NK-92 (cell line): Measurements from ENCODE around the gene PBX1.

Experiments
- DNase-seq: peaks from one replicate; lab custom pipeline; 2025; ENCODE audit not compliant: unreplicated experiment; lab: John Stamatoyannopoulos, UW

Gene PBX1

DNA sequence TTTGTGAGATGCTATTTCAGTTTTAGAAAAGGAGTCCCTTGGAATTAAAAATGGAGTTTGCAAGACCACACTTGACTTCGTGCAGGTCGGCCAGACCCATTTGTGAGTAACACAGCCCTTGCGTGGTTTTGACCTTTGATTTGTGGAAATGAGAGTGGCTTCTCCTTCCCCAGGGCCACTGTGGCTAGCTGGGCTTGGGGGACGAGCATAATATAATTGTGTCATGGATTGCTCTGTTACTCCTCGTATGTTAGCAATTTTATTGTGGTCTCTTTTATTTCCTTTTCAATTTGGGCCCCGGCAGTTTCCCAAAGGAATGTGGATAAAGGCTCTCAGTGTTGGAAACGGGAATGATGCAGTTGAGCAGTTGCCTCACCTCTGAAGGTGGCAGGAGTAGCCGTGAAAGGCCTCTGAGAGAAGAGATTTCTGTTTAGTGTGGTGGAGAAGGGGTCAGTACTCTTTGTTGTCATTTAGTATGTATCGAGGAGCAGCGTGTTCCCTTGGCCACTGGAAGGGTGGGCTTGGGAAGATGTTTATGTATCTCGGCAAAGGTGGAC lies 194.6 kb downstream of the PBX1 start:
- no peak for DNase-seq

DNA sequence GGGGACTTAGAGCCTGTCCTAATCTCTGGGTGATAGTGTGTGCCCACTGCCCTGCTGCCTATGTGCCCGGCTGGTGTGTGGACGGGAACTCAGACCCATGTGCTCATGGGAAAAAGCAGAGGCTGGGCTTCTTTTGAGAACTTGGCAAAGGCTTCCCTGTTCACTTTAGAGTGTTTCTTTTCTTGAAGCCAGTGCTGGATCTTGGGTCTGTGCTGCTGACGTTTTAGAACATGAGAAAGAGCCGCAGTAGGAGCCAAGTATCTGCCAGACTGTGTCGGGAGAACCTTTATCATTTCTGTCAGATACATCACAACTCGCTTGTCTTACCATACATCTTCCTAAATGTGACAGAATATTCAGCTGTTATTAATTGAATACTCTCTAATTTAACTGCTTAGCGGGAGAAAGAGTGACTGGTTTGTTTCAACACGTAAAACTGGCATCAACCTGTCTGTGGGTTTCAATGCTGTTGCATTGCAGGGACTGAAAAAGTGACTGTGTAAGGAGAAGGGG lies 195.2 kb downstream of the PBX1 start:
- no peak for DNase-seq

DNA sequence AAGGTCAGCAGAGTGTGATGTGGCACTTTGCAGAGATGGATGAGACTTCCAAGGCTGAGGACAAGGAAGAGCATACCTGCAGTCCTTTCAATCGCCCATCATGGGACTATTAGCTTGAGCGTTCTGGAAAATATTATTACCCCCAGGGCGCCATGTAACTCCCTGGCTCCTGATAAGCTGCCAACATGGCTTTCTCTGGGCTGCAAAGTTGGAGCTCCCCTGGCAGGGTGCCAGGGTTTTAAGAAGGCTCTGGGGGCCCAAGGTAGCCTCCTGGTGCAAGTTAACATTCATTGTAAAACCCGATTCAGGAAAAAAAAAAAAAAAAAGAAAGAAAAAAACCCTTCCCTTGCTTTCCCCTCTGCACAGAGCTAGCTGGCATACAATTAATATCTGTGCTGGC lies 196.7 kb downstream of the PBX1 start:
- no peak for DNase-seq

DNA sequence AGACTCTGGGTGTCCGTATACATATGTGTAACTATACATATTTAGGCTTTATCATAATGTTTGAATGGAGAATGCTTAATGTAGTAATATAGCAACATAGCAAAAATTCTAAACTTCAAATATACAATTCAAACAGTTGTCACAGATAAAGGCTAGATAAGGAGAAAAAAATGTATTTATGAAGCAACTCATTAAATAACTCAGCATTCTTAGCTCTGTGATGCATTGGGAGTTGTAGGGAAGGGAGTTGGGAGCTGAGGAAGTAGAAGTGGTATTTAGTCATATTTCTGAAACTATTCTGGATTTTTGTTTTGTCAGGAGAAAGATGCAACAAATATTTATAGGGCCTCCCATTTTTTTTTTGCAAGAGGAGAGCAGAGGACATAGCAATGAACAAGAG lies 197.8 kb downstream of the PBX1 start:
- no peak for DNase-seq

DNA sequence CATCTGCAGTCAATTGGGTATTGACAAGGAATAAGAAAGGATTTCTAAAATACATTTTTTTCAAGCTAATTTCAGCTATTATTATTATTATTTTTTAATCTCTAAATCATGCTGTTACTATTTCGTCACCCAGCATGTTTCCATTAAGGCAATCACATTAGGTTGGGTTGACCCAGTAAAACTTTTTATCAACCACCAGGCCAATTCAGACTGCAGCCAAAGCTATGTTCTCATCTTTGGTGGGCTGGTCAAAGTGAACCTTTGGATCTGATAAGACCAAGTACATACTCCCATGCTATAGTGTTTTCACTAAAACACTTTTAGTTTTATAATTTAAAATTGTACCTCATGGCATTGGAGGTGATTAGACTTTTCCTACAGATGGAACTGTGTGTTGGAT lies 198.6 kb downstream of the PBX1 start:
- DNase-seq: no peak

DNA sequence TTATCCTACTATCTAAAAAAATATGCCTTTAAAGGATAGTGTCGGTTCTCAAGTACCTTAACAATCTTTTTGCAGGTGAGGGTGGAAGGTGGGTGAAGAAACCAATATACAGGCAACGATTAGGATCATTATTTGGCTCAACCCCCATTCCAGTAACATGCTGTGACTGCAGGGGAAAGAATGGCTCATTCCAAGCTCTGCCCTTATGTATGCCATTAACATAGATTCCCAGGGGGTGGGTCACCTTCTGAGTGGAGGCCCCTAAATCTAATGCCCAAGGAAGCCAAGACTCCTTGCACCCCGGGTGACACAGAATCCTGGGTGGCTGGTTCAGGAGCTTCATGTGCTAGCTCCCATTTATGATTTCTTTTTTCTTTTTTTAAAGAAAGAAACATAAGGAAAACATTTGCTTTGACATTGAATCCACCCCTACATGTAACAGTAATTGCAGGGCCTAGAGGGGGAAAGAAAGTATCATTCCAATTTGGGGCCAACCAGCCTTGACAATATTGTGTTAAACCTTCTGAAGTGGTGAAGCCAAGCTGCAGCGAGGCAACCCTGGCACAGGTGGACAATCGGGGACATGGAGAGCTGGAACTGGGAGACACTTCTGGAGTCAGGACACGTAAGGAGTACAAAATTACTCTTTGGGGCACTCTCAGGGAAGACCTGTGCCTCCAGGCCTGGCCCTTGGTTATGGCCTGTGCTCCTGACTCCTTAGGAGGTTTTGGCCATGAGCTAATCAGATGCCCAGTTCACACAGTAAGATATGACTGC lies 200.3 kb downstream of the PBX1 start:
- DNase-seq: no peak

DNA sequence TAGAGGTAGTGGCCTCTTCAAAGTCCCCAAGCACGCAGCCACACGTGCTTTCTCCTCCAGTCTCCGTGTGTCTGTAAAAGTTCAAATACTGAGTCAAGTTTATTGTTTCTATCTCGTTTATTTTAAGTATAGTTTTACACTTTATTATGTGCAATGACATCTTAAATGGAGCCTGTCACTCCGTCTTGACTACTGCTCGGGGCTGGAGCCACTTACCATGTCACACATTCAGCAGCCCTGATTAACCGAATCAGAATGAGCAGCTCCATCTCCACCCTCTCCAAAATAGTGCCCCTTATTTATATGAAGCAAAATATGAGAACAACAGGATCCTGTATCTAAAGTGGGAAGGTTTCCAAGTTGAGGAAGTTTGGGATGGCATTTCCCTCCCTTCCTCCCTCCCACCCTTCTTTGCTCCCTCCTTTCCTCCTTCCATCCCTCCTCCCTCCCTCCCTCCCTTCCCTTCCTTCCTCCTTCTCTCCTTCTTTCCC lies 201.0 kb downstream of the PBX1 start:
- no peak for DNase-seq

GRCh38 chr1:164760569-164760968 lies 201.6 kb downstream of the PBX1 start:
- no peak for DNase-seq

DNA sequence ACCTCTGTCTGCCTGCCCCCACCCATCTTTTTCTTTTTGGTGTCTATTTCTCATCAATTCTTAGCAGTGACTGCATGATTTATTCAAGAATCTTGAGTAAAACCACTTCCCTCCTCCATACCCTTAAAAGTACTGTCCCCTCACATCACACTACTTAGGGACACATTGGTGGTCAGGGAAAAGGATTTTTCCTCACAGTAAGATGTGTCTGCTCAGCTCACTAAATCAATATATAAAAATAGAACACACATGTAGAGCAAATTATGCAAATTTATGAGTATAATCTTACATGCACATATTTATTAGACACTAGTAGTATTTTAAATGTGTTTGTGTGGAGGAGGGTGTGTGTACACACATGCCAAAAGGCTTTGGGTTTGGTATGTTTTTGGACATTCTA lies 202.0 kb downstream of the PBX1 start:
- no peak for DNase-seq

DNA sequence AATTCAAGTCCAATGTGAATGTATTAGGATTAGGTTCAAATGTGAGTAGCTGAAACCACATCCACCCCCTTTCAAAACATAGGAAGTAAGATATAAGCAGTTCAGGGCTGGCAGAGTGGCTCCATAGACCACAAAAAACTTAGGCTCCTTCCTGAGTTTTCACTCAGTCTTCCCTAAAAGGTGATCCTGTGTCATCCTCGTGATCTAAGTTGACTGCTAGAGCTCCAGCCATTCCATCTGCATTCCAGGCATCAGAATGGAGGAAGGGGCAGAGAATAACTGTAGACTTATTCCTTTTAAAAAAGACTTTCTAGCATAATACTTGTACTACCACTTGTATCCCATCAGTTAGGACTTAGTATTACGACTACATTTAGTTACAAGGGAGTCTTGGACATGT lies 204.1 kb downstream of the PBX1 start:
- no peak for DNase-seq

- no peak for DNase-seq
Observed at GRCh38 chr1:164764333-164764732, 205.3 kb downstream of the PBX1 start.

DNA sequence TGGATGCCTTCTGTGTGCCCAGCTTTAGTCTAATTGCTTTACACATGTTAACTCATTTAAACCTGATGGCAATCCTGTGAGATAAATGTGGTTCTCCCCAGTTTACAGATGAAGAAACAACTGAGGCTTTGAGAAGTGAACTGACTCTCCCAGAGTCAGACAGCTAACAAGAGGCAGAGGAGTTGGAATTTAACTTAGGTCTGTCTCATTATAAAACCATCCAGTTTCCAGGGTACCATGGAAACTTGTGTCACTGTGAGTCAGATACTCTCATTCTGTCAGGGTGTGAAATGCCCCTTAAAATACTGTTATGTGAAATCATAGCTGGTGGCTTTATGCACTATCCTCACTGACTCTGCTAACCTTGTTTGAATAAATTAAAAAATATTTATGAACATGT lies 206.6 kb downstream of the PBX1 start:
- DNase-seq: no peak

- DNase-seq: no peak
Observed at GRCh38 chr1:164765992-164766720, 207.2 kb downstream of the PBX1 start.

GRCh38 chr1:164767752-164768402 lies 208.9 kb downstream of the PBX1 start:
- DNase-seq: no peak

GRCh38 chr1:164768619-164769018 lies 209.6 kb downstream of the PBX1 start:
- DNase-seq: no peak

DNA sequence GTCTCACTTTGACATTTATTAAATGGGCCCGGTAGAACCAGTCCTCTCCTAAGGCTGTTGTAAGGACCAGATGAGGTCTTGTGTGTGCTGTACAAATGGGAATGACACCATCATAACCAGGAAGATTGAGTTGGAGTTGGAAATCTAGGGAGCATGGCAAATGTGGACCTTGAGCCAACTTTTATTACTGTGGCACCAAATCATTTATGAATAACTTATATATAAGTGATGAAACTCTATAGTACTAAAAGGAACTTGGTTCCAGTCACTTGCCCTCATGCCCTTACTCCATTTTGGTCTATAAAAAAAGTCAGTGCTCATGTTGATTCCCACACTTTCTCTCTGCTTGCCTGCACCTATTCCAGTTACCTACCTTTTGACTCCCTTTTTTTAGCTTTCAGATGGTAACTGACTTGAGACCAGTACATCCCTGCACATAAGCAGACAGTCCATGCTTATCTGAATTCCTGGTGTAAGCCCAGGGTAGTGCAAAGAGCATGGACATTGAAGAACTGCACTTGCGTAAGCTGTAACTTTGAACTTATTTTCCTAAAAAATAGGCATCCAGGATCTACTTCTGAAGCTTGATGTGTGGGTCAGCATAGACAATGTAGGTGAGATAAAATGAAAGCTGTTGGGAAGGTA lies 210.6 kb downstream of the PBX1 start:
- no peak for DNase-seq

GRCh38 chr1:164770131-164770529 lies 211.1 kb downstream of the PBX1 start:
- DNase-seq: no peak

DNA sequence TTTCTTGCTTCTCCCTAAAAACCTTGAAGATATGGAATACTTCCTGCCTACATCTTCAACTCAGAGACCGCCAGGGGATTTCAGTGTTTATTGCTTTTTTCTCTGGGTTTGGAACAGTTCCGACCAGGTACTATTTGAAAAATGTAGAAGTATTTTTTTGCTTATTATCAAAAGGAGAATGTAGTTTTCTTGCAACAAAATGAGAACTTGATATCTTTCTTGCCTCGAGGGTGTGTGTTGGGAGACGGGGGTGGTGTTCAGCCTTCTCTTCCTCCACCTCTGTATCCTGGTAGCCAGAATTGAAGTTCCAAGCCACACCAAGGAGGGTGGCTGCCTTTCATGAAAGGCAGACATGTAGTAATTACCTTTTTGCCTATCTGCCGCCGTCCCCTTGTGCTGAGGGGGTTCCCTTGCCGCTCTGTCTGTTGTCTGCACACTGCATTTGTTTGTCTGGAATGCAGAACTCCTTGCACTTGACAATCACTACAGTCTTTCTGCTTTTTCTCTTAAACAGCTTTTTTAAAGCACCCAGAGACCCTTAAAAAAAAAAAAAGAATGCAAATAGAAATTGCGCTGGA lies 212.1 kb downstream of the PBX1 start:
- no peak for DNase-seq

GRCh38 chr1:164771619-164772361 lies 212.8 kb downstream of the PBX1 start:
- DNase-seq: no peak

GRCh38 chr1:164772635-164773034 lies 213.7 kb downstream of the PBX1 start:
- no peak for DNase-seq
